Mammary epithelial cell (primary cell): ENCODE results near the gene ANKRD13B.

Experiments used
- EZH2 ChIP-seq: IDR thresholded peaks from 2 replicates; pipeline ENCODE4 v1.6.1; 2012; ENCODE audit warnings: low read length, inconsistent platforms, borderline replicate concordance
- TF ChIP-seq, protein P1 (sequence below), 2 donors: IDR thresholded peaks in 1 of 2; conservative IDR thresholded peaks in 1 of 2; 2 replicates each; pipeline ENCODE4 v1.5.1; 2011 to 2012; ENCODE audit warnings: inconsistent platforms in 2 of 2, low read length in 2 of 2, mild to moderate bottlenecking in 2 of 2, control low read depth in 1 of 2, low read depth in 1 of 2; ENCODE audit not compliant: insufficient read depth in 1 of 2; ENCODE audit errors: extremely low read depth in 1 of 2

GRCh38 chr17:29652976-29653375 lies 60.0 kb downstream of the ANKRD13B start:
- TF ChIP-seq, protein P1, sequence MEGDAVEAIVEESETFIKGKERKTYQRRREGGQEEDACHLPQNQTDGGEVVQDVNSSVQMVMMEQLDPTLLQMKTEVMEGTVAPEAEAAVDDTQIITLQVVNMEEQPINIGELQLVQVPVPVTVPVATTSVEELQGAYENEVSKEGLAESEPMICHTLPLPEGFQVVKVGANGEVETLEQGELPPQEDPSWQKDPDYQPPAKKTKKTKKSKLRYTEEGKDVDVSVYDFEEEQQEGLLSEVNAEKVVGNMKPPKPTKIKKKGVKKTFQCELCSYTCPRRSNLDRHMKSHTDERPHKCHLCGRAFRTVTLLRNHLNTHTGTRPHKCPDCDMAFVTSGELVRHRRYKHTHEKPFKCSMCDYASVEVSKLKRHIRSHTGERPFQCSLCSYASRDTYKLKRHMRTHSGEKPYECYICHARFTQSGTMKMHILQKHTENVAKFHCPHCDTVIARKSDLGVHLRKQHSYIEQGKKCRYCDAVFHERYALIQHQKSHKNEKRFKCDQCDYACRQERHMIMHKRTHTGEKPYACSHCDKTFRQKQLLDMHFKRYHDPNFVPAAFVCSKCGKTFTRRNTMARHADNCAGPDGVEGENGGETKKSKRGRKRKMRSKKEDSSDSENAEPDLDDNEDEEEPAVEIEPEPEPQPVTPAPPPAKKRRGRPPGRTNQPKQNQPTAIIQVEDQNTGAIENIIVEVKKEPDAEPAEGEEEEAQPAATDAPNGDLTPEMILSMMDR (conservative IDR thresholded peaks at IDR 0.05 in 1 of 2, IDR thresholded peaks at IDR 0.05 in 1 of 2; ENCODE audit: extremely low read depth in 1 of 2, insufficient read depth in 1 of 2, low read depth in 1 of 2, low read length in 2 of 2), result no peak
- TF ChIP-seq EZH2, result no peak
